ENCODE data around the gene C12orf42.

- TF ChIP-seq GATA3 (IDR thresholded peaks at IDR 0.05; ENCODE audit: low read depth, low read length): no peak
- no peak for TF ChIP-seq GATA2 (IDR thresholded peaks at IDR 0.05; ENCODE audit: low read depth, low read length)
These were observed 161.3 kb downstream of the C12orf42 start for GRCh38 chr12:103334466-103334865.

All from SH-SY5Y (cell line).